Fibroblast of lung (primary cell): ENCODE results near the gene DNM3. TPM values are rescaled to one million over a fixed set of nuclear protein-coding genes. Genes with fewer than 3 reads are reported as not detected.

Experiments
- DNase-seq, 2 donors: peaks; one replicate each; pipeline versions ENCODE4 v3.0.0 to v3.0.0-alpha.2; 2010; ENCODE audit warnings: low read depth in 2 of 2
- H2AFZ ChIP-seq: 2 replicates; pipeline ENCODE4 v1.5.1; 2012; ENCODE audit warnings: low read length, control low read depth, inconsistent platforms
- H3K27ac ChIP-seq: 2 replicates; pipeline ENCODE4 v1.5.1; 2011; ENCODE audit warnings: low read length, control low read depth; ENCODE audit not compliant: insufficient read depth
- H3K27me3 ChIP-seq: 2 replicates; pipeline ENCODE4 v1.5.1; 2011; ENCODE audit warnings: mild to moderate bottlenecking, low read length; ENCODE audit not compliant: control insufficient read depth, insufficient read depth
- H3K36me3 ChIP-seq: 2 replicates; pipeline ENCODE4 v1.5.1; 2011; ENCODE audit warnings: low read length; ENCODE audit not compliant: control insufficient read depth, insufficient read depth
- H3K4me1 ChIP-seq: 2 replicates; pipeline ENCODE4 v1.5.1; 2011; ENCODE audit warnings: low read length; ENCODE audit not compliant: control insufficient read depth, insufficient read depth; ENCODE audit errors: extremely low read depth
- H3K4me2 ChIP-seq: 2 replicates; pipeline ENCODE4 v1.5.1; 2011; ENCODE audit warnings: low read length, control low read depth; ENCODE audit not compliant: insufficient read depth; ENCODE audit errors: extremely low read depth
- H3K4me3 ChIP-seq, 4 experiments: fragments of 200-600 bp in 1 of 4; sonication (generic) in 1 of 4; replicated peaks in 1 of 4; 2 replicates each; pipeline ENCODE4 v1.5.1; 2011 to 2016; ENCODE audit warnings: low read length in 4 of 4, low read depth in 3 of 4, mild to moderate bottlenecking in 3 of 4, control low read depth in 2 of 4, inconsistent platforms in 1 of 4, mixed read lengths in 1 of 4; ENCODE audit not compliant: insufficient read depth in 1 of 4; ENCODE audit errors: control extremely low read depth in 1 of 4
- H3K79me2 ChIP-seq: 2 replicates; pipeline ENCODE4 v1.5.1; 2012; ENCODE audit warnings: mild to moderate bottlenecking, low read length, inconsistent platforms; ENCODE audit not compliant: control insufficient read depth, insufficient read depth
- H3K9ac ChIP-seq: 2 replicates; pipeline ENCODE4 v1.5.1; 2011; ENCODE audit warnings: mild to moderate bottlenecking, low read length, control low read depth; ENCODE audit not compliant: insufficient read depth
- H3K9me3 ChIP-seq: 2 replicates; pipeline ENCODE4 v1.5.1; 2012; ENCODE audit warnings: low read depth, low read length; ENCODE audit not compliant: control insufficient read depth, insufficient read depth
- H4K20me1 ChIP-seq: 2 replicates; pipeline ENCODE4 v1.5.1; 2011; ENCODE audit warnings: low read length; ENCODE audit not compliant: control insufficient read depth, insufficient read depth; ENCODE audit errors: extremely low read depth
- EZH2 ChIP-seq: IDR thresholded peaks from 2 replicates; pipeline ENCODE4 v1.5.1; 2012; ENCODE audit warnings: low read length, control low read depth, mild to moderate bottlenecking; ENCODE audit errors: missing control alignments
- polyA plus RNA-seq, 2 donors: library from polyadenylated mRNA; depleted of rRNA in 1 of 2; stranded (reverse) in 1 of 2; unstranded in 1 of 2; fragments of >200 nt; gene quantifications; 2 replicates each; pipeline ENCODE4 v1.2.1, GENCODE V29; 2011 to 2012; ENCODE audit warnings: missing spikeins in 1 of 2
- total RNA-seq: library from RNA; depleted of rRNA; stranded (reverse); fragments of >200 nt; gene quantifications from 2 replicates; pipeline ENCODE4 v1.2.1, GENCODE V29; 2014
- TF ChIP-seq, protein P1 (sequence below), 2 donors: IDR thresholded peaks in 1 of 2; conservative IDR thresholded peaks in 1 of 2; 1 replicate in 1 of 2; 2 replicates in 1 of 2; pipeline ENCODE4 v1.5.1; 2011 to 2012; ENCODE audit warnings: low read length in 2 of 2, control low read depth in 1 of 2, inconsistent platforms in 1 of 2, low read depth in 1 of 2, mild to moderate bottlenecking in 1 of 2

Gene DNM3
- total and polyA plus RNA-seq, 2 donors (not counting 1 experiment from before 2014, with no cell fraction given): 1.6 to 3.6 TPM

DNA sequence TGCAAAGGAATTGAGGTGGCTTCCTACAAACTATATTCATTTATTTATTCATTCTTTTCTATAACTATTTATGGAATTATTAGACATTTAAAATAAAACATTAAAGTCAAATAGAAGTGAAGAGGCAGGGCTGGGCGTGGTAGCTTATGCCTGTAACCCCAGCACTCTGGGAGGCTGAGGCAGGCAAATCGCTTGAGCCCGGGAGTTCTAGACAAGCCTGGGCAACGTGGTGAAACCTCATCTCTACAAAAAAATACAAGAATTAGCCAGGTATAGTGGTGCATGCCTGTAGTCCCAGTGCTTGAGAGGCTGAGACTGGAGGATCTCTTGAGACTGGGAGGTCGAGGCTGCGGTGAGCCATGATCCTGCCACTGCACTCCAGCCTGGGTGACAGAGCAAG lies 23.8 kb downstream of the DNM3 start:
- Histone ChIP-seq H3K79me2 (no peaks in the 10 kb centered on the region), H3K4me1 (no peaks in the 10 kb centered on the region), H3K27me3 (no peaks in the 10 kb centered on the region), H3K36me3 (no peaks in the 10 kb centered on the region), H3K9ac (no peak overlapping the region), H3K9me3 (no peaks in the 10 kb centered on the region), H3K4me2 (no peak overlapping the region), H2AFZ (no peak overlapping the region), H3K27ac (no peak overlapping the region), H4K20me1 (no peaks in the 10 kb centered on the region), H3K4me3 (no peak overlapping the region)
- DNase-seq: no peak
- no peak for TF ChIP-seq EZH2
- TF ChIP-seq, protein P1, sequence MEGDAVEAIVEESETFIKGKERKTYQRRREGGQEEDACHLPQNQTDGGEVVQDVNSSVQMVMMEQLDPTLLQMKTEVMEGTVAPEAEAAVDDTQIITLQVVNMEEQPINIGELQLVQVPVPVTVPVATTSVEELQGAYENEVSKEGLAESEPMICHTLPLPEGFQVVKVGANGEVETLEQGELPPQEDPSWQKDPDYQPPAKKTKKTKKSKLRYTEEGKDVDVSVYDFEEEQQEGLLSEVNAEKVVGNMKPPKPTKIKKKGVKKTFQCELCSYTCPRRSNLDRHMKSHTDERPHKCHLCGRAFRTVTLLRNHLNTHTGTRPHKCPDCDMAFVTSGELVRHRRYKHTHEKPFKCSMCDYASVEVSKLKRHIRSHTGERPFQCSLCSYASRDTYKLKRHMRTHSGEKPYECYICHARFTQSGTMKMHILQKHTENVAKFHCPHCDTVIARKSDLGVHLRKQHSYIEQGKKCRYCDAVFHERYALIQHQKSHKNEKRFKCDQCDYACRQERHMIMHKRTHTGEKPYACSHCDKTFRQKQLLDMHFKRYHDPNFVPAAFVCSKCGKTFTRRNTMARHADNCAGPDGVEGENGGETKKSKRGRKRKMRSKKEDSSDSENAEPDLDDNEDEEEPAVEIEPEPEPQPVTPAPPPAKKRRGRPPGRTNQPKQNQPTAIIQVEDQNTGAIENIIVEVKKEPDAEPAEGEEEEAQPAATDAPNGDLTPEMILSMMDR (conservative IDR thresholded peaks at IDR 0.05 in 1 of 2, IDR thresholded peaks at IDR 0.05 in 1 of 2; ENCODE audit: low read depth in 1 of 2, low read length in 2 of 2): no peak

DNA sequence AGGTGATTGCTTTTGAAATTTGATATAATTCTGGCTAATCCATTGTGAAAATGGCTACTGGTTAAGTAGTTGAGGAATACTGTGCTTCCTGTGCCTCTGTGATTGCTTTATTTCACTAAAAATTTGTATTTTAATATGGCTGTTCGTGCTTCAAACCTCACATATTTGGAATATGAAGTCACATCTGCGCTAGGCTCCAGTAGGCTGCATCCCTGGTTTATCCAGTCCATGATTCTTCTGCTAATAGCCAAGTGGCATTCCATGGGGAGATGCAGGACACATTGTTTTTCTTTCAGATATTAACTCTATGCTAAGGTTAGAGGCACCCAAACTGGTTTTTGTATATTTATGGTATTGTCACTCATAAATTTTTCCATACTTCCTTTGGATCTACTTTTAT lies 25.9 kb downstream of the DNM3 start:
- no peak for TF ChIP-seq EZH2
- TF ChIP-seq, protein P1 (conservative IDR thresholded peaks at IDR 0.05 in 1 of 2, IDR thresholded peaks at IDR 0.05 in 1 of 2; ENCODE audit: low read depth in 1 of 2, low read length in 2 of 2): no peak

DNA sequence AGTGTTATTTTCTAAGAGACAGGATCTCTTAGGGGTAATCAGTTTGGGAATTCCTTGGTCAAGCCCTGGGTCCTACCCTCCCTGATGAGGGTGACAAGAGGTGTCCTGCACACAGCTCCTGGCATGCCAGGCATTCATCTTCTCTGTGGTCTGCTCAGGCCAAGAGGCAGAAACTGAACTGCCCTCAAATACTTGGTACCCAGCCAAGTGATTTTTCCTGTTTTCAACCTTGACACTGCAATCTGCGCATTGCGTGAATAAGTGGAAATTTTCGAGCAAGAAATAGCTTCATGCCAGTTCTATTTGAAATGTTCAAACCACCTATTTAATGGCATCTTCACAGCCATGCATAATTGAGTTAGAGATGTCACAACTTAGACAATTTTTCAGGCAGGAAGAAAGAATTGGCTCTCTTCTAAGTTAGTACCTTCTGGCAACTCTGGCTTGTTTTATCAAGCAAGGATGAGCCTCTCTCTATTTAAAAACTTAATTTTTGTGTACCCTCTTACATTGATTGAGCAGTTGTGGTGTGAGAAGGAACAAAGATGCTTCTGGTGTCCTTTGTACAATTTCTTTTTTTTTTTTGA lies 27.0 kb downstream of the DNM3 start:
- H2AFZ ChIP-seq: no peak overlapping the region
- peak in 1 of 2 donors; percentile 43 for DNase-seq
- no peaks in the 10 kb centered on the region for H3K4me1 ChIP-seq
- H3K4me2 ChIP-seq: no peak overlapping the region
- no peak overlapping the region for H3K27ac ChIP-seq
- no peaks in the 10 kb centered on the region for H3K27me3 ChIP-seq
- TF ChIP-seq, protein P1 (conservative IDR thresholded peaks at IDR 0.05 in 1 of 2, IDR thresholded peaks at IDR 0.05 in 1 of 2; ENCODE audit: low read depth in 1 of 2, low read length in 2 of 2): no peak
- H3K9ac ChIP-seq: no peak overlapping the region
- no peaks in the 10 kb centered on the region for H3K36me3 ChIP-seq
- H3K79me2 ChIP-seq: no peaks in the 10 kb centered on the region
- H4K20me1 ChIP-seq: no peaks in the 10 kb centered on the region
- no peaks in the 10 kb centered on the region for H3K9me3 ChIP-seq
- no peak overlapping the region for H3K4me3 ChIP-seq

More for the DNA sequence above, 25.9 kb downstream of the DNM3 start:
- Histone ChIP-seq H3K9me3 (no peaks in the 10 kb centered on the region), H3K4me1 (no peaks in the 10 kb centered on the region), H3K27ac (no peak overlapping the region), H4K20me1 (no peaks in the 10 kb centered on the region), H3K4me2 (no peak overlapping the region), H3K27me3 (no peaks in the 10 kb centered on the region), H2AFZ (no peak overlapping the region), H3K36me3 (no peaks in the 10 kb centered on the region), H3K9ac (no peak overlapping the region), H3K79me2 (no peaks in the 10 kb centered on the region), H3K4me3 (no peak overlapping the region)
- no peak for DNase-seq
